Measurements from ENCODE around the gene OCIAD1. TPM values are rescaled to one million over a fixed set of nuclear protein-coding genes. Genes with fewer than 3 reads are reported as not detected.
A peak's percentile ranks its signal among the peaks of the same experiment; 100 is the strongest.

OCIAD1 gene
- total RNA-seq, 4 donors from 2014 or later, result 73.7 to 95.8 (median 78.9) TPM

GRCh38 chr4:48787056-48787455, 43.8 kb upstream of the OCIAD1 start:
- Histone ChIP-seq H3K4me1 (peaks cover 0 to 4% (median 0%) of the 10 kb centered on the region in 4 donors), H3K36me3 (no peaks in the 10 kb centered on the region), H3K27ac (replicated peaks in 1 of 4) (no peak overlapping the region), H3K9me3 (no peaks in the 10 kb centered on the region), H3K27me3 (no peaks in the 10 kb centered on the region), H3K4me3 (no peak overlapping the region)
- intact Hi-C loops (cut with DNase I), result no loop called here
- WGBS, result 50% methylated on average over 1 of the region's 1 CpG
- TF ChIP-seq EP300 (IDR thresholded peaks at IDR 0.05) (no peak), CTCF (IDR thresholded peaks at IDR 0.05) (no peak), POLR2A (IDR thresholded peaks at IDR 0.05; ENCODE audit: low read depth) (no peak), POLR2AphosphoS5 (IDR thresholded peaks at IDR 0.05) (no peak)
- DNase-seq (ENCODE audit: extremely low spot score), result no peak

GRCh38 chr4:48790561-48790960, 40.3 kb upstream of the OCIAD1 start:
- peaks cover 0 to 9% (median 7%) of the 10 kb centered on the region in 4 donors for H3K4me1 ChIP-seq
- no peaks in the 10 kb centered on the region for H3K27me3 ChIP-seq
- no peak overlapping the region for H3K27ac ChIP-seq (replicated peaks in 1 of 4)
- no peaks in the 10 kb centered on the region for H3K36me3 ChIP-seq
- intact Hi-C loops (cut with DNase I), result no loop called here
- DNase-seq (ENCODE audit: extremely low spot score), result no peak
- H3K9me3 ChIP-seq, result no peaks in the 10 kb centered on the region
- no peak overlapping the region for H3K4me3 ChIP-seq
- no peak for TF ChIP-seq EP300 (IDR thresholded peaks at IDR 0.05)
- TF ChIP-seq POLR2A (IDR thresholded peaks at IDR 0.05; ENCODE audit: low read depth), result no peak
- no peak for TF ChIP-seq POLR2AphosphoS5 (IDR thresholded peaks at IDR 0.05)

DNA sequence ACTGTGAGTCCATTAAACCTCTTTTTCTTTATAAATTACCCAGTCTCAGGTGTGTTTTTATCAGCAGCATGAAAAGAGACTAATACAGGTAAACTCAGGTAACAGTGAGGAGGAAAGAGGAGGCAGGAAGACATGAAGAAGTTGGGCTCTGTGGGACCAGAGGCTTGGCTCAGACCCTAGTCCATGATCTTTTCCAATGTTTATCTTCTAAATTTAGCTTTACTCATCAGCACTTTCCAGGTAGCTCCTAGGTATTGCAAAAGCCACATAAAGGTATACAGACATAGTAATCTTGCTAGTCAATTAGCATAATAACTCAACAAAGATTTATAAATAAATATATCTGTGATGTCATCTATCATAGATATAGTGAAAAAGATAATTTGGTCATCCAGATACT, 39.6 kb upstream of the OCIAD1 start:
- H3K27ac ChIP-seq (replicated peaks in 1 of 4), result no peak overlapping the region
- H3K4me1 ChIP-seq, result peaks cover 0 to 9% (median 7%) of the 10 kb centered on the region in 4 donors
- H3K27me3 ChIP-seq, result no peaks in the 10 kb centered on the region
- no peaks in the 10 kb centered on the region for H3K9me3 ChIP-seq
- H3K4me3 ChIP-seq, result no peak overlapping the region
- no peak for DNase-seq (ENCODE audit: extremely low spot score)
- intact Hi-C loops (cut with DNase I), result no loop called here
- no peaks in the 10 kb centered on the region for H3K36me3 ChIP-seq
- TF ChIP-seq CTCF (IDR thresholded peaks at IDR 0.05) (no peak), EP300 (IDR thresholded peaks at IDR 0.05) (no peak), POLR2A (IDR thresholded peaks at IDR 0.05; ENCODE audit: low read depth) (no peak), POLR2AphosphoS5 (IDR thresholded peaks at IDR 0.05) (no peak)

DNA sequence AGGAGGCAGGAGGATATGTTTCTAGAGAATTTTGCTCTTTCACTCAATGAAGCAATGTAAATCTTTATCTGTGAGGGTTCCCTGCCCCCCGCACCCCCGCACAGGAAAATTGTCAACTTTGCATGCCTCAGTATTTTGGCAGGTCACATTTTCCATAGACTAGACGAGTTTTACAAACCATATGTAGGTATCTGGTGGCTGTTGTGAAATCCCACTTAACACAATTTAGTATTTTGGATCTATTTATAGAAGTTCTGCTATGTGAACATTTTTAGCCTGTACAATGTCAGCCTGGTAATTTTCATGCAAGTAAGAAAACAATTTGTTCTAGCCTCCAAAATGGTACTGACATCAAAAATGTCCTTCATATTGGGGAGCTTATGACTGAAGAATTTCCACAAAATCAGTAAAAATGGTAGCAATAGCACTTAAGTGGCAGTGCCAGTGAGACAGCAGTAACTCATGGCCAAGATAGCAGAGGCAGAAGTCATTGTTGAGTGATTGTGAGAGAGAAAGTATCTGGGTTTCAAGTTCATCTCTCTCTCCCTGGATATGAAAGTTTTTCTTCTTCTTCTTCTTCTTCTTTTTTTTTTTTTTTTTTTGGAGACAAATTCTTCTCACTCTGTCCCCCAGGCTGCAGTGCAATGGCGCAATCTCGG, 38.4 kb upstream of the OCIAD1 start:
- intact Hi-C loops (cut with DNase I), result no loop called here
- peaks cover 0 to 9% (median 7%) of the 10 kb centered on the region in 4 donors for H3K4me1 ChIP-seq
- TF ChIP-seq POLR2AphosphoS5 (IDR thresholded peaks at IDR 0.05) (no peak), POLR2A (IDR thresholded peaks at IDR 0.05; ENCODE audit: low read depth) (no peak), CTCF (IDR thresholded peaks at IDR 0.05) (no peak), EP300 (IDR thresholded peaks at IDR 0.05) (no peak)
- DNase-seq (ENCODE audit: extremely low spot score), result no peak
- H3K9me3 ChIP-seq, result no peaks in the 10 kb centered on the region
- no peak overlapping the region for H3K4me3 ChIP-seq
- WGBS, result 74% methylated on average over 5 of the region's 5 CpGs
- H3K27me3 ChIP-seq, result no peaks in the 10 kb centered on the region
- H3K27ac ChIP-seq (replicated peaks in 1 of 4), result peak overlapping the region in 1 of 4 donors; percentile 38
- no peaks in the 10 kb centered on the region for H3K36me3 ChIP-seq

GRCh38 chr4:48795108-48795507, 35.8 kb upstream of the OCIAD1 start:
- DNase-seq (ENCODE audit: extremely low spot score), result no peak
- Histone ChIP-seq H3K4me3 (no peak overlapping the region), H3K4me1 (peaks cover 0 to 9% (median 7%) of the 10 kb centered on the region in 4 donors), H3K27ac (replicated peaks in 1 of 4) (no peak overlapping the region), H3K9me3 (no peaks in the 10 kb centered on the region), H3K36me3 (no peaks in the 10 kb centered on the region), H3K27me3 (no peaks in the 10 kb centered on the region)
- WGBS, result 100% methylated on average over 3 of the region's 3 CpGs
- intact Hi-C loops (cut with DNase I), result no loop called here
- no peak for TF ChIP-seq CTCF (IDR thresholded peaks at IDR 0.05)
- no peak for TF ChIP-seq POLR2AphosphoS5 (IDR thresholded peaks at IDR 0.05)
- TF ChIP-seq EP300 (IDR thresholded peaks at IDR 0.05), result no peak
- TF ChIP-seq POLR2A (IDR thresholded peaks at IDR 0.05; ENCODE audit: low read depth), result no peak
